ENCODE results near the gene EEF1A2.

DNA sequence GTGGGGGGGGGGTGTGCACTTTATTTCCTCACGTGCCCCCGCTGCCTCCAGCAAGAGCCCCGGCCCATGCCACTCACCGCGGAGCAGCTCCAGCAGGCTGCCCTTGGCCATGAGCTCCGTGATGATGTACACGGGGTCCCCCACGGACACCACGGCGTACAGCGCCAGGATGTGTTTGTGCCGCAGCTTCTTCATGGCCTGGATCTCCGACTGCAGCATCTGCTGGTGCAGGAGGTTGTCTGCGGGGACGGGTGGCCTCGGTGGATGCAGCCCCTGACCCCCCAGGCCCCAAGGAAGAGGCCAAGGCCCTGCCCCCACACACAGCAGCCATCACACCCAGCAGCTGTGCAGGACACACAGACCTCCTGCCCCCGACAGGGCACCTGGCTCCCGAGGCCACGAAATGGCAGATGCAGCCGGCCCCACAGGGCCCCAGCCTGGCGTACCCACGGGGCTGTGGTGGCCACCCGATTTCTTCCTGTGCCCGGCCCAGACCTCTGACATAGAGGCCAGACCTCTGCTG, 33.6 kb upstream of the EEF1A2 start:
- no peak for TF ChIP-seq POLR2A (IDR thresholded peaks at IDR 0.05)
- TF ChIP-seq, protein P1, sequence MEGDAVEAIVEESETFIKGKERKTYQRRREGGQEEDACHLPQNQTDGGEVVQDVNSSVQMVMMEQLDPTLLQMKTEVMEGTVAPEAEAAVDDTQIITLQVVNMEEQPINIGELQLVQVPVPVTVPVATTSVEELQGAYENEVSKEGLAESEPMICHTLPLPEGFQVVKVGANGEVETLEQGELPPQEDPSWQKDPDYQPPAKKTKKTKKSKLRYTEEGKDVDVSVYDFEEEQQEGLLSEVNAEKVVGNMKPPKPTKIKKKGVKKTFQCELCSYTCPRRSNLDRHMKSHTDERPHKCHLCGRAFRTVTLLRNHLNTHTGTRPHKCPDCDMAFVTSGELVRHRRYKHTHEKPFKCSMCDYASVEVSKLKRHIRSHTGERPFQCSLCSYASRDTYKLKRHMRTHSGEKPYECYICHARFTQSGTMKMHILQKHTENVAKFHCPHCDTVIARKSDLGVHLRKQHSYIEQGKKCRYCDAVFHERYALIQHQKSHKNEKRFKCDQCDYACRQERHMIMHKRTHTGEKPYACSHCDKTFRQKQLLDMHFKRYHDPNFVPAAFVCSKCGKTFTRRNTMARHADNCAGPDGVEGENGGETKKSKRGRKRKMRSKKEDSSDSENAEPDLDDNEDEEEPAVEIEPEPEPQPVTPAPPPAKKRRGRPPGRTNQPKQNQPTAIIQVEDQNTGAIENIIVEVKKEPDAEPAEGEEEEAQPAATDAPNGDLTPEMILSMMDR (IDR thresholded peaks at IDR 0.05) = no peak
